T-cell (primary cell): ENCODE measurements around the gene CHIT1. TPM values are rescaled to one million over a fixed set of nuclear protein-coding genes. Genes with fewer than 3 reads are reported as not detected.
"Not testable (repeated sequence)": the region's sequence is repeated elsewhere in the genome, so short reads cannot be mapped to it uniquely, and the experiment has no call there.

Experiments used
- ATAC-seq, 4 experiments: fragments of 200-7000 bp in 3 of 4; fragments of 150-1000 bp in 1 of 4; cut with Tn5 transposase; replicated peaks in 1 of 4; 1 replicate in 3 of 4; 2 replicates in 1 of 4; pipeline ENCODE4 v1.10.0; 2021; ENCODE audit warnings: moderate library complexity in 3 of 4, mild to moderate bottlenecking in 2 of 4, moderate number of reproducible peaks in 1 of 4
- CTCF ChIA-PET, 2 donors: fragments of 300-600 bp; sonication (Branson Sonifier 250); formaldehyde crosslinking; loops; one replicate each; lab custom pipeline; 2022; ENCODE audit warnings: antibody characterized with exemption in 2 of 2; lab: Charles Lee
- POLR2A ChIA-PET, 2 donors: fragments of 300-600 bp; sonication (Branson Sonifier 250); formaldehyde crosslinking; loops; one replicate each; lab custom pipeline; 2022; ENCODE audit warnings: antibody characterized with exemption in 2 of 2; lab: Charles Lee
- DNase-seq, 35 experiments: peaks; one replicate each; pipeline versions ENCODE4 v3.0.0 to v3.0.0-alpha.2; 2013 to 2023
- H3K27ac ChIP-seq: one replicate; pipeline ENCODE4 v1.5.1; 2013; ENCODE audit warnings: low read length
- H3K27me3 ChIP-seq, 2 experiments: replicated peaks in 1 of 2; 1 replicate in 1 of 2; 2 replicates in 1 of 2; pipeline versions ENCODE4 v1.6.1 to v1.7.0; 2013; ENCODE audit warnings: low read length in 1 of 2, mixed read lengths in 1 of 2; ENCODE audit not compliant: control insufficient read depth in 2 of 2, insufficient read depth in 2 of 2; ENCODE audit errors: extremely low read depth in 1 of 2
- H3K36me3 ChIP-seq, 2 donors: 1 replicate in 1 of 2; 2 replicates in 1 of 2; pipeline versions ENCODE4 v1.6.1 to v1.7.0; 2013; ENCODE audit warnings: low read length in 1 of 2; ENCODE audit not compliant: control insufficient read depth in 2 of 2, insufficient read depth in 1 of 2; ENCODE audit errors: extremely low read depth in 1 of 2
- H3K4me1 ChIP-seq, 2 experiments: 1 replicate in 1 of 2; 2 replicates in 1 of 2; pipeline versions ENCODE4 v1.6.1 to v1.7.0; 2013; ENCODE audit warnings: low read length in 2 of 2, mixed read lengths in 1 of 2; ENCODE audit not compliant: insufficient read depth in 2 of 2, control insufficient read depth in 1 of 2; ENCODE audit errors: extremely low read depth in 1 of 2
- H3K4me3 ChIP-seq, 2 donors: 1 replicate in 1 of 2; 2 replicates in 1 of 2; pipeline versions ENCODE4 v1.5.1 to v1.7.0; 2013; ENCODE audit warnings: mild to moderate bottlenecking in 2 of 2, low read length in 1 of 2, moderate library complexity in 1 of 2; ENCODE audit not compliant: control insufficient read depth in 1 of 2; ENCODE audit errors: extremely low read depth in 1 of 2
- H3K9me3 ChIP-seq: 2 replicates; pipeline ENCODE4 v1.7.0; 2013
- H3K27ac Mint-ChIP-seq, 2 donors: one replicate each; pipeline ENCODE4 v1.8.0; 2020 to 2021; ENCODE audit warnings: mild to moderate bottlenecking in 2 of 2, mixed read lengths in 2 of 2
- H3K27me3 Mint-ChIP-seq, 2 donors: one replicate each; pipeline ENCODE4 v1.8.0; 2021 to 2022; ENCODE audit warnings: mixed read lengths in 2 of 2
- H3K36me3 Mint-ChIP-seq: one replicate; pipeline ENCODE4 v1.8.0; 2021; ENCODE audit warnings: mixed read lengths
- H3K4me1 Mint-ChIP-seq, 3 donors: one replicate each; pipeline ENCODE4 v1.8.0; 2020 to 2022; ENCODE audit warnings: mixed read lengths in 3 of 3, mild to moderate bottlenecking in 1 of 3
- H3K4me3 Mint-ChIP-seq, 3 donors: one replicate each; pipeline ENCODE4 v1.8.0; 2020 to 2022; ENCODE audit warnings: mild to moderate bottlenecking in 3 of 3, mixed read lengths in 3 of 3, moderate library complexity in 3 of 3
- H3K9me3 Mint-ChIP-seq, 3 donors: one replicate each; pipeline ENCODE4 v1.8.0; 2020 to 2022; ENCODE audit warnings: mixed read lengths in 3 of 3
- WGBS: methylation state at CpG from one replicate; pipeline ENCODE4 v1.1.5; 2013; ENCODE audit warnings: missing lambda C conversion rate; ENCODE audit not compliant: insufficient coverage; 5-methylcytosine and 5-hydroxymethylcytosine counted together
- total RNA-seq, 35 experiments: library from RNA in 6 of 35; stranded (reverse) in 6 of 35; fragments of 120-200 nt in 1 of 35; gene quantifications; one replicate each; pipeline versions ENCODE4 v1.2.1 to v1.2.4 and lab custom pipeline; 2013 to 2026

CHIT1 gene
- total RNA-seq, 5 donors from 2014 or later (not counting 1 experiment from before 2014, with no cell fraction given) = 0.12 to 2.3 (median 0.92) TPM; not detected in 1

GRCh38 chr1:203256636-203257035, 27.2 kb upstream of the CHIT1 start:
- H3K4me3 ChIP-seq, H3K9me3 ChIP-seq, H3K4me1 ChIP-seq, H3K27ac ChIP-seq, POLR2A ChIA-PET, H3K4me1 Mint-ChIP-seq, H3K27ac Mint-ChIP-seq, H3K27me3 ChIP-seq, H3K4me3 Mint-ChIP-seq, H3K9me3 Mint-ChIP-seq, ATAC-seq, CTCF ChIA-PET, DNase-seq, H3K36me3 ChIP-seq, H3K36me3 Mint-ChIP-seq: not testable (repeated sequence)
- H3K27me3 Mint-ChIP-seq = peaks cover 29 to 42% of the 10 kb centered on the region in 2 donors
- WGBS = 84% methylated on average over 9 of the region's 9 CpGs

GRCh38 chr1:203254782-203255181, 25.3 kb upstream of the CHIT1 start:
- H3K4me1 ChIP-seq, DNase-seq, H3K4me3 ChIP-seq, H3K9me3 ChIP-seq, H3K9me3 Mint-ChIP-seq, H3K4me1 Mint-ChIP-seq, ATAC-seq, H3K27ac ChIP-seq, H3K27me3 ChIP-seq, H3K36me3 Mint-ChIP-seq, H3K36me3 ChIP-seq, H3K27ac Mint-ChIP-seq, H3K4me3 Mint-ChIP-seq: not testable (repeated sequence)
- peaks cover 29 to 43% of the 10 kb centered on the region in 2 donors for H3K27me3 Mint-ChIP-seq
- ChIA-PET CTCF (interaction anchor here in 1 of 2 donors (0.5 to 0.8 kb wide), 2 partner anchors 13 to 468 kb away, joined by 3 read pairs; no protein-coding TSS in a partner anchor), POLR2A (interaction anchor here in 1 of 2 donors (0.6 kb wide), 1 partner anchor 219 kb away, joined by 8 read pairs; no protein-coding TSS in a partner anchor)

- no peak overlapping the region for H3K4me3 Mint-ChIP-seq
- H3K36me3 ChIP-seq = no peaks in the 10 kb centered on the region
- DNase-seq (no peak), ATAC-seq (no peak)
- no peak overlapping the region for H3K27ac Mint-ChIP-seq
- 74% methylated on average over 3 of the region's 3 CpGs for whole genome bisulfite sequencing
- H3K27me3 Mint-ChIP-seq = peaks cover 34 to 43% of the 10 kb centered on the region in 2 donors
- H3K9me3 Mint-ChIP-seq = peaks cover 0 to 10% (median 2%) of the 10 kb centered on the region in 3 donors
- no peak overlapping the region for H3K4me3 ChIP-seq
- H3K4me1 ChIP-seq = no peaks in the 10 kb centered on the region
- H3K27ac ChIP-seq = no peak overlapping the region
- H3K9me3 ChIP-seq = no peaks in the 10 kb centered on the region
- peaks cover 4% of the 10 kb centered on the region for H3K36me3 Mint-ChIP-seq
- POLR2A ChIA-PET = no interaction called here
- peaks cover 0 to 6% of the 10 kb centered on the region in 2 experiments for H3K27me3 ChIP-seq
- CTCF ChIA-PET = no interaction called here
- no peaks in the 10 kb centered on the region for H3K4me1 Mint-ChIP-seq
These were observed 23.2 kb upstream of the CHIT1 start for GRCh38 chr1:203252678-203253077.

GRCh38 chr1:203251466-203251865, 22.0 kb upstream of the CHIT1 start:
- H3K27ac Mint-ChIP-seq = no peak overlapping the region
- H3K36me3 Mint-ChIP-seq = peaks cover 4% of the 10 kb centered on the region
- H3K9me3 Mint-ChIP-seq = peaks cover 0 to 10% (median 0%) of the 10 kb centered on the region in 3 donors
- ATAC-seq (no peak), DNase-seq (no peak)
- ChIA-PET POLR2A (no interaction called here), CTCF (no interaction called here)
- Histone ChIP-seq H3K9me3 (no peaks in the 10 kb centered on the region), H3K27me3 (peaks cover 0 to 1% of the 10 kb centered on the region in 2 experiments), H3K4me1 (no peaks in the 10 kb centered on the region), H3K36me3 (no peaks in the 10 kb centered on the region), H3K27ac (no peak overlapping the region), H3K4me3 (no peak overlapping the region)
- H3K4me3 Mint-ChIP-seq = no peak overlapping the region
- H3K4me1 Mint-ChIP-seq = no peaks in the 10 kb centered on the region
- no CpG with 5 or more reads among the region's 2 CpGs for WGBS
- H3K27me3 Mint-ChIP-seq = peaks cover 36 to 37% of the 10 kb centered on the region in 2 donors

GRCh38 chr1:203250911-203251310, 21.4 kb upstream of the CHIT1 start:
- ATAC-seq (no peak), DNase-seq (no peak)
- H3K27me3 Mint-ChIP-seq = peaks cover 33 to 36% of the 10 kb centered on the region in 2 donors
- H3K9me3 ChIP-seq = no peaks in the 10 kb centered on the region
- no peak overlapping the region for H3K27ac Mint-ChIP-seq
- no peaks in the 10 kb centered on the region for H3K27me3 ChIP-seq
- CTCF ChIA-PET = interaction anchor here in 1 of 2 donors (0.6 kb wide), 1 partner anchor 376 kb away, joined by 4 read pairs; the partner anchor contains the start of gene ATP2B4
- no peaks in the 10 kb centered on the region for H3K4me1 ChIP-seq
- POLR2A ChIA-PET = interaction anchor here in 1 of 2 donors (0.5 kb wide), 1 partner anchor 79 kb away, joined by 7 read pairs; no protein-coding TSS in a partner anchor
- no peak overlapping the region for H3K4me3 Mint-ChIP-seq
- peaks cover 4% of the 10 kb centered on the region for H3K36me3 Mint-ChIP-seq
- H3K9me3 Mint-ChIP-seq = peaks cover 0 to 13% (median 0%) of the 10 kb centered on the region in 3 donors
- H3K4me1 Mint-ChIP-seq = no peaks in the 10 kb centered on the region
- H3K27ac ChIP-seq = no peak overlapping the region
- WGBS = 67% methylated on average over 1 of the region's 2 CpGs
- H3K36me3 ChIP-seq = no peaks in the 10 kb centered on the region
- H3K4me3 ChIP-seq = no peak overlapping the region

- no peak for DNase-seq
- Mint-ChIP-seq H3K27ac (no peak overlapping the region), H3K27me3 (peaks cover 21 to 34% of the 10 kb centered on the region in 2 donors), H3K36me3 (no peaks in the 10 kb centered on the region), H3K4me1 (no peaks in the 10 kb centered on the region), H3K9me3 (peaks cover 0 to 4% (median 0%) of the 10 kb centered on the region in 3 donors), H3K4me3 (no peak overlapping the region)
- H3K4me3 ChIP-seq = no peak overlapping the region
- no peaks in the 10 kb centered on the region for H3K36me3 ChIP-seq
- peaks cover 0 to 3% of the 10 kb centered on the region in 2 experiments for H3K27me3 ChIP-seq
- ATAC-seq = no peak
- H3K27ac ChIP-seq = no peak overlapping the region
- CTCF ChIA-PET = interaction anchor here in 1 of 2 donors (0.6 kb wide), 1 partner anchor 123 kb away, joined by 3 read pairs; no protein-coding TSS in a partner anchor
- no peaks in the 10 kb centered on the region for H3K4me1 ChIP-seq
- H3K9me3 ChIP-seq = no peaks in the 10 kb centered on the region
- WGBS = no CpG with 5 or more reads among the region's 4 CpGs
- POLR2A ChIA-PET = no interaction called here
These were observed 15.3 kb upstream of the CHIT1 start for GRCh38 chr1:203244776-203245175.
